Mammary epithelial cell (primary cell): ENCODE data around the gene NHERF1.

Experiments
- EZH2 ChIP-seq: IDR thresholded peaks from 2 replicates; pipeline ENCODE4 v1.6.1; 2012; ENCODE audit warnings: low read length, inconsistent platforms, borderline replicate concordance
- TF ChIP-seq, protein P1 (sequence below), 2 donors: IDR thresholded peaks in 1 of 2; conservative IDR thresholded peaks in 1 of 2; 2 replicates each; pipeline ENCODE4 v1.5.1; 2011 to 2012; ENCODE audit warnings: inconsistent platforms in 2 of 2, low read length in 2 of 2, mild to moderate bottlenecking in 2 of 2, control low read depth in 1 of 2, low read depth in 1 of 2; ENCODE audit not compliant: insufficient read depth in 1 of 2; ENCODE audit errors: extremely low read depth in 1 of 2

DNA sequence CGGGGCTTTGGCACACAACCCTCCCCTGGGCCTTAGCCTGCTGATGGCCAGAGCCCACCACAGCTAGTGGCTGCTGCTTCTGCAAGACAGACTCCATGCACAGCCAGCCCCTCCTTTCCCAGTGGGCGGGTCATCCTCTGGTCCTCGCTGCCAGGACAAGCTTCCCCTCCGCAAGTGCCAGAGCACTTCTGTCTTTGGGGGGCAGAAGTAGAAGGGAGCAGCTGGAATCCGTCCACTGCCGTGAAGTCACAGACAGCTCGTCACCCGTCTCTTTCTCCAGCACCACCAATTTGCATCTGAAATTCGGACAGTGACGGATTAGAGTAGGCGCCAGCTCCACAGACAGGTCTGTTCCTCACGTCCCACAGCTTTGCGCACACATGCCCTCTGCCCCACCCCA lies 59.0 kb downstream of the NHERF1 start:
- TF ChIP-seq, protein P1, sequence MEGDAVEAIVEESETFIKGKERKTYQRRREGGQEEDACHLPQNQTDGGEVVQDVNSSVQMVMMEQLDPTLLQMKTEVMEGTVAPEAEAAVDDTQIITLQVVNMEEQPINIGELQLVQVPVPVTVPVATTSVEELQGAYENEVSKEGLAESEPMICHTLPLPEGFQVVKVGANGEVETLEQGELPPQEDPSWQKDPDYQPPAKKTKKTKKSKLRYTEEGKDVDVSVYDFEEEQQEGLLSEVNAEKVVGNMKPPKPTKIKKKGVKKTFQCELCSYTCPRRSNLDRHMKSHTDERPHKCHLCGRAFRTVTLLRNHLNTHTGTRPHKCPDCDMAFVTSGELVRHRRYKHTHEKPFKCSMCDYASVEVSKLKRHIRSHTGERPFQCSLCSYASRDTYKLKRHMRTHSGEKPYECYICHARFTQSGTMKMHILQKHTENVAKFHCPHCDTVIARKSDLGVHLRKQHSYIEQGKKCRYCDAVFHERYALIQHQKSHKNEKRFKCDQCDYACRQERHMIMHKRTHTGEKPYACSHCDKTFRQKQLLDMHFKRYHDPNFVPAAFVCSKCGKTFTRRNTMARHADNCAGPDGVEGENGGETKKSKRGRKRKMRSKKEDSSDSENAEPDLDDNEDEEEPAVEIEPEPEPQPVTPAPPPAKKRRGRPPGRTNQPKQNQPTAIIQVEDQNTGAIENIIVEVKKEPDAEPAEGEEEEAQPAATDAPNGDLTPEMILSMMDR (conservative IDR thresholded peaks at IDR 0.05 in 1 of 2, IDR thresholded peaks at IDR 0.05 in 1 of 2; ENCODE audit: extremely low read depth in 1 of 2, insufficient read depth in 1 of 2, low read depth in 1 of 2, low read length in 2 of 2), result no peak
- no peak for TF ChIP-seq EZH2
